IMR-90 (cell line): ENCODE measurements around the gene SH3RF3.

Experiments used
- CTCF ChIP-seq: conservative IDR thresholded peaks from 2 replicates; pipeline ENCODE4 v1.5.1; 2012; ENCODE audit warnings: mild to moderate bottlenecking, low read depth, low read length, improper control_type of control experiment
- ELK1 ChIP-seq: fragments of 150-350 bp; IDR thresholded peaks from 2 replicates; pipeline ENCODE4 v1.6.1; 2016; ENCODE audit warnings: low read depth, mild to moderate bottlenecking, low read length, moderate library complexity, borderline replicate concordance
- POLR2A ChIP-seq: IDR thresholded peaks from 2 replicates; pipeline ENCODE4 v1.6.1; 2012; ENCODE audit warnings: mild to moderate bottlenecking, low read depth, low read length
- RFX5 ChIP-seq: IDR thresholded peaks from 2 replicates; pipeline ENCODE4 v1.8.0; 2012; ENCODE audit warnings: low read depth, mild to moderate bottlenecking, low read length, moderate library complexity

GRCh38 chr2:109422758-109423500, 293.9 kb downstream of the SH3RF3 start:
- TF ChIP-seq POLR2A = no peak
- TF ChIP-seq CTCF = no peak
- no peak for TF ChIP-seq ELK1
- TF ChIP-seq RFX5 = no peak
